NCI-H1436 treated with DMSO at 0.1 percent for 48 hours (cell line): Measurements from ENCODE around the gene PSG1.
"Not testable (repeated sequence)": the region's sequence is repeated elsewhere in the genome, so short reads cannot be mapped to it uniquely, and the experiment has no call there.

Experiments used
- DNase-seq: peaks from one replicate; lab custom pipeline; 2025; lab: John Stamatoyannopoulos, UW

PSG1 gene

DNA sequence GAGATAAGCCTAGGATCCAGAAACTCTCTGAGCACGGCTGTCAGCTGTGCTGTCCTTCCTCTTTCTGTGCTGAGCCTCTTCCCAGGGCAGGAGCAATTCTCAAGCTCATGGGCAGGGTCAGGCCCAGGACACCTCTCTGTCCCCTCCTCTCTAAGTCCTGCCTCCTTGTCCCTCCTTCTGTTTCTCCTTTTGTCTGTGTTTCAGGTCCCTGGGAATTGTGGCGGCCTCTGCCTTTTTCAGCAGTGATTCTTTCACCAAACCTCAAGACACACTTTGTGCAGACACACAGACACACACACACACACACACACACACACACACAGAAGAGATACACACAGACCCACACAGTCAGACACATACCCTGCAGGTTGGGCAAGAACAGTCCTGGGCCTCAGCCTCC lies at the start of gene PSG1:
Gene PSG1 (minus strand): TSS at position 101 of the 400 bp plus-strand sequence. CDS start 132 bp downstream, outside the sequence.
- no peak for DNase-seq

DNA sequence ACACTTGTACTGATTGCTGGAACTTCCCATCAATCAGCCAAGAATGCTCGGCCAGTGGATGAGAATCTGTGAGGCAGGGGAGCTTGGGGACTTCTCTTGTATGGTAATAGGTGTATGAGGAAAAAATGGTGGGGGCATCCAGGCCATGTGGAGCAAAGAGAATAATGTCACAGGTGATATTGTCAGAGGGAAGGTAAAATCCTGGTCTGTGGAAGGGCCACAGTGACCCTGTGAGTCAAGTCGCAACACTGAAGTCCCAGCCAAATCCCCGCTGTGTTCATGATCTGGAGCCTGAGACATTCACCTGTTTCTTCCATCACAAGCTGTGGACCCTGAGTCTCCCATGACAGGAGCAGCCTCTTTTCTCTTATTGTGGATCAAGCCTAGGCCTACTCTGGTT lies 49.4 kb upstream of the PSG1 start:
- no peak for DNase-seq

DNA sequence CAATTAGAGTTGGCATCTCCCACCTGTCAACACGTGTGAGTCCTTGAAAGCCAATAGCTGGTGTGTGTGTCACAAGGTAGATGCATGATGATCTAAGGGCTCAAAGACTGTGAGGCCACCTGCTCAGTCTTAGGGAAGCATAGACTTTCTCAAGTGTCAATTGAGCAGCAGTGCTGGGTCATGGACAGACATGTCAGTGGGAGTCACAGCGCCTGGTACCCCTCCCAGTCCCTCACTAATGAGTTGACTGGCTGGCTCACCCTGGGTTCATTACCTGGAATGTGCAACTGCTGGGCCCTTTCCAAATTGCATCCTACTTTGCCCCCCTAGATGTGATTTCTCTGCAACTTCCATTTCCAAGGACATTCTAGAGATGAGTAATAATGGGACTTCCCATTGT lies 47.3 kb upstream of the PSG1 start:
- DNase-seq, result no peak

DNA sequence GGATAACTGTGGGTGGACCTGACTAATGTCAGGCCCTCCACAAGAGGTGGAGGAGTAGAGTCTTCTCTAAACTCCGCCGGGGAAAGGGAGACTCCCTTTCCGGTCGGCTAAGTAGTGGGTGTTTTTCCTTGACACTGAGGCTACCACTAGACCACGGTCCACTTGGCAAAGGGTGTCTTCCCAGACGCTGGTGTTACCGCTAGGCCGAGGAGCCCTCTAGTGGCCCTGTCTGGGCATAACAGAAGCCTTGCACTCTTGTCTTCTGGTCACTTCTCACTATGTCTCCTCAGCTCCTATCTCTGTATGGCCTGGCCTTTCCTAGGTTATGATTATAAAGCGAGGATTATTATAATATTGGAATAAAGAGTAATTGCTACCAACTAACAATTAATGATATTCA lies 43.6 kb upstream of the PSG1 start:
- not testable (repeated sequence) for DNase-seq

DNA sequence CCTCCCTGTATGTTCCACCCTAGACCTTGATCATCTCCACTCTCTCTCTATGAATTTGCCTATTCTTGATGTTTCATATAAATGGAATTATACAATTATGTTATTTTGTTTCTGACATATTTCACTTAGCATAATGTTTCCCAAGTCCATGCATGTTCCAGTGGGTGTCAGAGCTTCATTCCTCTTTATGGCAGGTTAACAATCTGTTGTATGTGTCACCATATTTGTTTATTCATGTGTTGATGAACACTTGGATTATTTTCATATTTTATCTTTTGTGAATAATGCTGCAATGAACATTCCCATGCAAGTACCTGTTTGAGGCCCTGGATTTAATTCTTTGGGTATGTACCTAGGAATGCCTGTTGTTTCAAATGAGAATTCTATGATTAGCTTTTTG lies 41.5 kb upstream of the PSG1 start:
- not testable (repeated sequence) for DNase-seq

DNA sequence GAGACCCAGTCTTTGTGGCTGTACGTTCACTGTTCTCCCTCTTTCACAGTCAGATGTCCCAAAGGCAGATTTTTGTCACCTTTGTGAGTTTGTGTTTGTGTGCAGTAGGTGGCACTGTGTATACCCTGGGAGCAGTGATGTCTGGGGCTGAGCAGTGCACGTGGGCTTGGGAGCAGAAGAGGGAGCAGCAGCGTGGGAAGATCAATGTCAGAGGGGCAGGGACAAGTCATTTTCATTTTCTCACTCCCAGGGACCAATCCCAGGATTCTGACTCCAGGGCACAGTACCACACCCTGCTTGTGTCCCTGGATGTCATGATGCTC lies 40.2 kb upstream of the PSG1 start:
- no peak for DNase-seq

DNA sequence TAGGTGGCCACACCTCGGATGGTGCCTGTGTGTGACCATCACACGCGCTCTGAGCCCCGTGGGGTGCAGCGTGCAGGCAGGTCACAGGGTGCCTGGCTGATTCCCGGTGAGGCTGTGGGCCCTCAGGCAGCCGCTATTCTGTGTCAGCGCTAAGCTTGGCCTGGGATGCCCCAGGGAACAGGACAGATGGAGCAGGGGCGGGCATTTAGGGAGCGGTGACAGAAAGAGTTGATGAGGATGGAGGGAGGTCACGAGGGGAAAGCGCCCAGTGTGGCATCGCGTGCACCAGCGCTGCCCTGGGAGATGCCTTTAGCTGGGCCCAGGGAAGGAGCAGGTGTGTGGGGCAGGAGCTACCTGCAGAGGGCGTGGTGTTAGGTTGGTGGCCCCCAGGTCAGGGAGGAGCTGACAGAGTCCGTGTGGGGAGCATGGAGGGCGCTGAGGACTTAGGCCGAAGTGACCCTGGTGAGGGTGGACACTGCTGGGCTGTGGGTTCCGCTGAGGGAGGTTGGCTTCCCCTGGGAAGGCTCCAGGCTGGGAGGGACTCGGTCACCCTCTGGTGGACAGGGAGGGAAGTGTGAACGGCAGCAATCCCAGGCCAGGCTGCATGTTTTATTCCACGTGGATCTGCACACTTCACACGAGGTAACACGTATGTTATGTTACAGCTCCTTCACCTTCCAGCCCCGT lies 39.7 kb upstream of the PSG1 start:
- not testable (repeated sequence) for DNase-seq

DNA sequence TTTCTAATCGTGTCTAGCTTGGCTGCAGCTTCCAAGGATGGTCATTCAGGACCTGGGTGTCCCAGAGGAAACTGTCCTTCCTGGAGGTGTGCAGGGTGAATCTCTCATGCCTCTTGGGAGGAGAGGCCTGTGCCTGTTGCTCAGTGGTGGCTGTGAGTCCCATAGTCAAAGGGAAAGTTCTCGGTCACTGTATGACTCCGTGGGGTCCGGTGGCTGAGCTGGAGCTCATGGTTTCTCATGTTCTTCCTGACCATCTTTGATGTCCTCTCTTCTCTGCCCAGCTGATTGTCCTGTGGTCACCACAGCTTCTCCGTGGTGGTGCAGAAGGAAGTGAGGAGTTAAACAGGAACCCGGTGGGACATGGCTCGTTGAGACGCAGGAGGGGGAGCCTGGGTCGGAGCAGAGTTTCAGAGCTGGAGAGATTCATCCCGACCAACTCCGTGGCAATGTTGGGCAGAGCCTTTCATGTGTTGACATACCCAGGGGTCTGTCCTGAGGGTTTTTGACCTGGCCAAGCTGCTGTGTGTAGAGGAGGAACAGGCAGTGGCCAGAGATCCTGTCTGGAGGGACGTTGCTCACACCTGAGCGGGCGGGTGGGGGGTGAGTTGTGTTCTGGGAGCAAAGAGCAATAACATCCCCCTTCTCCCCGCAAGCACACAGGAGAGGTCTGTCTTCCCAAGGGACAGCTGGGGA lies 39.0 kb upstream of the PSG1 start:
- not testable (repeated sequence) for DNase-seq

DNA sequence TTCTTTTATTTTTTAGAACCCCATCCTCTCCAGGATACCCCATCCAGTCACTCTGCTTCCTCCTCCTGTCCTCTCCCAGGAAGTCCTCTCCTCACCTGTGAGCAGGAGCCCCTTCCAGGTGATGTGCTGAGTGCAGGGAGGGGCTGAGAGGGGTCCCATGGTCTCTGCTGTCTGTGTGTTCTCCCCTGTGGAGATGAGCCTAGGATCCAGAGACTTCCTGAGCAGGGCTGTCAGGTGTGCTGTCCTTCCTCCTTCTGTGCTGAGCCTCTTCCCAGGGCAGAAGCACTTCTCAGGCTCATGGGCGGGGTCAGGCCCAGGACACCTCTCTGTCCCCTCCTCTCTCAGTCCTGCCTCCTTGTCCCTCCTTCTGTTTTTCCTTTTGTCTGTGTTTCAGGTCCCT lies 38.1 kb upstream of the PSG1 start, which contains the start of gene PSG6:
Gene PSG6 (minus strand): TSS at position 261 of the 400 bp plus-strand sequence. CDS start 102 bp downstream, at position 159.
- DNase-seq, result not testable (repeated sequence)

DNA sequence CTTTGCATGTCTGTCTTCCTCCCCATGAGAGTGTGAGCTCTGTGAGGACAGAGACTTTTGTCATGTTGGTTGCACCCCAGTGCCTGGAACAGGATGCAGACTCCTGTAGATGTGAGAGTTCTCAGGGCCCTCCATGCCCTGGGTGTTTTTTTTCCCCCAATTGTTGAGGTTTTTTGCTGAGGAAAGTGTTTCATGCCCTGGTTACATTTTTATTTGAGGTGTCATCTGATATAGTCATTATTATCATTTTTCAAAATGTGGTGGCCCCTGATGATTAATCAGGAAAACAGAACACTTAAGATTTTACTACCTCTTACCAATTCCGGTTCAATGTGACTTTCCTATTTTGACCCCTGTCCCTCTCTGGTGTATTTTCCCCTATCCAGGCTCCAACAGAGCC lies 37.4 kb upstream of the PSG1 start:
- not testable (repeated sequence) for DNase-seq

DNA sequence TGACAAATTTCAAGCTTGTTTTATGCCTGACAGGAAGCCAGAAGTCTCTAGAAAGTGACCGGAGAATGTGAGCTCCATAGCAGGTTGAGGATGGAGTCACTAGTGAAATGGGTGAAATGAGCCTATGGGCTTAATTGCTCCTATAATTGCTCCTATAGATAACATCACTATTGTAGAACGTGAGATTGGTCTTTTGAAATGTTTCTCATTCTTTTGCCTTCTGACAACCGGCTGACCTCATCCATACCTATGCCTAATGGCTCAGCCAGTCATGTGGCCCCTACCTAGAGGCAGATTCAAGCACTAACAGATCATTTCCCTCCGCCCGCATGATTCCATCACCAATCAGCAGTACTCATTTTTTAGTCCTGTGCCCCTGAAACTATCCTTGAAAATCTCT lies 34.0 kb upstream of the PSG1 start:
- DNase-seq, result not testable (repeated sequence)

DNA sequence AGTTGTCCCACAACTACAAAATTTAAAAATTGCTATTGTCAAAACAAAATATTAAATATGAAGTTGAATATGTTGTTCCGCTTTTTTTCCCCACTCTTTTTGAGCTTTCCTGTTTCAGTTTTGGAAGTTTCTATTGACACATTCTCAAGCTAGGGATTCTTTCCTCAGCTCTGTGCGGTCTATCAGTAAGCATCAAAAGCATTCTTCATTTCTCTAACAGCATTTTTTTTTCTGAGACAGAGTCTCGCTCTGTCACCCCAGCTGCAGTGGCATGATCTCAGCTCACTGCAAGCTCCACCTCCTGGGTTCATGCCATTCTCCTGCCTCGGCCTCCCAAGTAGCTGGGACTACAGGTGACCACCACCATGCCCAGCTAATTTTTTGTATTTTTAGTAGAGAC lies 33.4 kb upstream of the PSG1 start:
- DNase-seq, result not testable (repeated sequence)

DNA sequence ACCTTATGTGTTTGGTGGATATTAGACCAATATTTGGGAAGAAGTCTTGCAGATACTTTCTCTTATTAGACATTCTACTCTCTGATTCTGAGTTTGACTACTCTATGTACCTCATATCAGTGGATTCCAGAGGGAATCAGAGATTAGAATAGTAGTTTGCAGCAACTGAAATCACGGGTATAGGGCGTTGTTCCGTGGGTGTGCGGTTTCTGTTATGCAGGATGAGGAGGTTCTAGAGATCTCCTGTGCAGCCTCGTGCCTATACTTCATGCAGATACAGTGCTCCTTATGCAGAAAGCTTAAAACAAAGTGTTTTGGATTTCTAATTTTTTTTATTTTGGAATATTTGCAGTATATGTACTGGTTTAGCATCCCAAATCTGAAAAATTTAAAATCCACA lies 32.2 kb upstream of the PSG1 start:
- DNase-seq, result not testable (repeated sequence)

DNA sequence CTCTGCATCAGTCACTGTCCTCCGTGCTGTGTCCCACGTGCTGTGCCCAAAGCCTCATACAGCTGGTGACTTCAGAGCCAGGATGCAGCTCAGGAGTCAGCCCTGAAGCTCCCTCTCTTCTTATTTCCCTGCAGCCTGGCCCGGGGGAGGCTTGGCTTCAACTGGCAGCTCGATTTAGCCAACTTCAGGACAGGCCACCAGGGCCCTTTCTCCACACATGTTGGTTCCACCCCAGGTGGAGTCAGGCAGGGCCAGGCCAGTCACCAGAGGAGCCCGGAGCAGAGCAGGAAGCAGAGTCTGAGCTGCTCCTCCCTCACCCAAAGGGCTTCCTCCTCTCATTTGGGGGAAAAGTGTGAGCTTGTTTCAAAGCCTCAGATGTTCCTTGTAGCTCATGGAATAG lies 26.6 kb upstream of the PSG1 start:
- not testable (repeated sequence) for DNase-seq

DNA sequence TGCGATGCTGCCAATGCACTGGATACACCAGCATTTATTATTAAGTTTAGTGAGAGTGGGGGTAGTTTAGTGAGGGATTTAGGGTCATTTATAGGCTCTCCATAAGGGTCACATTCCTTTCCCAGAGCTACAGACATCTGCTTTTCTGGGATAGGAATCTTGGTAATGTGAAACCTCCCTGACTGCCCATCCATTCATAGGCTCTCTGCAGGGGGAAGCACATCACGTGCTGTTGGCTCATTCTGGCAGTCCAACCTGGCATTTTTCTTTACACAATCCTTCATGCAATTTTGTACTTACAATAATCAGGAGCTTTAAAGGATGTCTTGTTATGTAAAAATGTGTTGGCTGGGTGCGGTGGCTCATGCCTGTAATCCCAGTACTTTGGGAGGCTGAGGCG lies 21.0 kb upstream of the PSG1 start:
- DNase-seq, result not testable (repeated sequence)

DNA sequence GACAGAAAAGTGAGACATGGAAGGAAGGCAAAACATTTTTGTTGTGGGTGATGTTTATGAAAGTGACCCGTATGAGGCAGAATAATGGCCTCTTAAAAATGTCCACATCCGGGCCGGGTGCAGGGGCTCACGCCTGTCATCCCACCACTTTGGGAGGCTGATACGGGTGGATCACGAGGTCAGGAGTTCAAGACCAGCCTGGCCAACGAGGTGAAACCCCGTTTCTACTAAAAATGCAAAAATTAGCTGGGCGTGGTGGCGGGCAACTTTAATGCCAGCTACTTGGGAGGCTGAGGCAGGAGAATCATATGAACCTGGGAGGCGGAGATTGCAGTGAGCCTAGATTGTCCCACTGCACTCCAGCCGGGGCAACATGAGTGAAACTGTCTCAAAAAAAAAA lies 20.2 kb upstream of the PSG1 start:
- DNase-seq, result not testable (repeated sequence)

DNA sequence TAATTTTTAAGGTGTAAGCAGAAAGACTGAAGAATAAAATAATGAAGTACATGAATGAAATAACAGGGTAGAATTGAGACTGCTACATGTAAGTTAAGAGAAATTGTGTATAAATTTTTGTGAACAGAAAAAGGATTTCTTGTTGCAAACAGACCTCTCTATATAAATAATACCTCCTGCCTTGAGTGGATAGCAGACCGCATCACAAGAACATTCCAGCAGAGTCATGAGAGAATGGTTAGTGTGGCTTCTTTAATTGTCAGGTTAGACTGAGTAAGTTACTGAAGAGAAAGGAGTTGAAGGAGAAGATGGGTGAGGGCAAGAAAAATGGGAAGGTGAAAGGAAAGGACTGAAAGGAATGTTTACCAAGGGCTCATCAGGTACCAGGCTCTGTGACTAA lies 19.6 kb upstream of the PSG1 start:
- not testable (repeated sequence) for DNase-seq

DNA sequence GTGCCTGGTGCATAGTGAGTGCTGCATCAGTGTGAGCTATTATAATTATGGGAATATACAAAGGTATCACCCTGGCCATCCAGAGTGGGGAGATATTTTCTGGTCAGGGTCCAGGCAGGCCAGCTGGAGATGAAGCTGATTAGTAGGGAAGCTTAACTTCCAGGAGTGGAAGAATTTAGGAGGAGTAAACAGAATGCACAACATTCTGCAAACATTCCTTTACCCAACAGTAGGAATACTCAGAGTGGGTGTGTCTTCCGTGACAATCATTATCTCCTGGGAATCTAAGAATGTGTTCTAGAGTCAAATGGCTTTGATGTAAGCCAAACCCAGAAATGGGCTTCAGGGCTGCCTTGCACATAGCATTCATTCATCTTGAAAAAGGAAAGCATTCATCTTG lies 19.1 kb upstream of the PSG1 start:
- DNase-seq, result not testable (repeated sequence)

DNA sequence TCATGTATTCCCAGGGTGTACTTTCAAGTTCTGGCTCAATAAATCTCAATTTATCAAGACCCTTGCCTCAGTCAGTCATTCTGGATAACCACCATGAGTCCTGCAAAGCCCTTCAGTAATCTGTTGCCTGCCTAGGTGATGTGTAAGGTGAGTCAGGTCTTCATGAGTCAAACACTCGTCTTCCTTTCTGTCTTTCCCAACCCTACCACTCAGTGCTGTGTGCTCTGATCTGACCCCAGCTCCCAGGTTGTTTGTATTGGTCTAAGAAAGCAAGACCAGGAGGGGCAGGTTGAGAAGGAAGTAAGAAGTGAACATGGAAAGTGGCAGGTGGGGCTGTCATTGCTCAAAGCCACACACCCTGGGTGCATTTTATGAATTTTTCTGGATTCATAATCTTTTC lies 18.2 kb upstream of the PSG1 start:
- DNase-seq, result not testable (repeated sequence)

DNA sequence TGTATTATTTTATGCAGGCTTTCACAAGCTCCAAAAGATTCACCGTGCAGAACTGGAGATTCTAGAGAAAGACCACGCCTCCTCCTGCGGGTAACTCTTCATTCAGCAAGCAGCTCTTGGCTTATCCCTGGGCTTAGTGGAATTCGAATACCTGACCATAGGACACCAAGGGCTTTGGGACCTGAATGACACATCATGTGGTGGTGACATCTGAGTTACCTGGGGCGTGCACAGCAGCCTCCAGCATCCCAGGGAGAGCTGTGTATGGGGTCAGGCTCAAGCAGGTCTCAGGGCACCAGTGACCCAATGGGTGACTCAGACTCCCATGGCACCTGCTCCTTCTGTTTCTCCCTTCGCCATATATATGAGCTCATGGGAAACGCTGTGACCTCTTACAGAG lies 10.9 kb upstream of the PSG1 start:
- DNase-seq, result not testable (repeated sequence)

DNA sequence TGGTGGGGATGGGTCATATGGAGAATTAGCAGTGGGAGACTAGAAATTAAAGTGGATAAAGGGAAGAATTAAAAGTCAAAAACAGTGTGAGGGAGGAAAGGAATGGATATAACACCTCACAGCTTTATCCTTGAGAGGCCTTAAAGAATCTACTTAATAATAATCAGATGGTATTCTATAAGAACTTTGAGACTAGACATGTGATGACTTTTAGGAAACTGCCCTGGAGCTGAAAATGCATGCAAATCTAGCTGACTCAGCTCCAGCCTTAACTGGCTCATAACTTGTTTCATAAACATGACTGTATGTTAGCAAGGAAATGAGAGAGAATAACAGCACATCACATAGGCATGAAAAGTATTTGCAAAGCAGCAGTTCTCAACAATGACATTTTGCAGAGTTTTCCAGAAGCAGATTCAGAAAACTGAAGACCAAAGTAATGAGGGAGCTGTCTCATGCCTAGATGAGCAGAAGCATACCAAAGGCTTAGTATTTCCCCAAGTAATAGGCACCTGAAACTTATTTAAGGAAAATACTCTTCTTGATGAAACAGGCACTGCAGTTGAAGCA lies 8.4 kb upstream of the PSG1 start:
- DNase-seq, result not testable (repeated sequence)

DNA sequence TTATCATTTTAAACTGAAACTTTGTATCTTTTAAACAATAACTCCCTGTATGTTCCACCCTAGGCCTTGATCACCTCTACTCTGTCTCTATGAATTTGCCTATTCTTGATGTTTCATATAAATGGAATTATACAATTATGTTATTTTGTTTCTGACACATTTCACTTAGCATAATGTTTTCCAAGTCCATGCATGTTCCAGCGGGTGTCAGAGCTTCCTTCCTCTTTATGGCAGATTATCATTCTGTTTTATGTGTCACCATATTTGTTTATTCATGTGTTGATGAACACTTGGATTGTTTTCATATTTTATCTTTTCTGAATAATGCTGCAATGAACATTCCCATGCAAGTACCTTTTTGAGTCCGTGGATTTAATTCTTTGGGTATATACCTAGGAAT lies 3.2 kb upstream of the PSG1 start:
- not testable (repeated sequence) for DNase-seq

DNA sequence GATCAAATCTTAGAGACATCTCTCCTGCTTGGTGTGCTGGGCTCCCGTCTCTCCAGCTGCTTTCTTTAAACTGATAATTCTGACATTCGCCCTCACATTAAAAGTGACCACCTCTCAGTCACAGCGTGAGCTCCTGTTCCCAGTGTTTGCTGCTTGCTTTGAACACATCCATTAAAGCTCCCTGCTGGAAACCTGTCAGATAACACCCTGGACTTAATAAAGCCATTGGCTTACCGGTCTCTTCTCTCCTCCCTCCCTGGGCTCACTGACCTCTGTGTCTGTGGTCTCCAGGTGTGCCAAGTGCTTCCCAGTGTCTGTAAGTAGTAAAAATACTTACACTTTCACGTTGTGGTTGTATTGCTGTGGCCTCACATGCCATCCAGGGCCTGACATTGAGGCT lies 2.5 kb upstream of the PSG1 start:
- not testable (repeated sequence) for DNase-seq
